H1 (cell line): ENCODE data around the gene P4HA1. TPM values are rescaled to one million over a fixed set of nuclear protein-coding genes. Genes with fewer than 3 reads are reported as not detected.

ENCODE experiments used
- CTCF ChIA-PET: fragments of 300-600 bp; sonication (Branson Sonifier 250); formaldehyde crosslinking; loops from one replicate; lab custom pipeline; 2021; ENCODE audit not compliant: partially characterized antibody; lab: Charles Lee
- POLR2A ChIA-PET: fragments of 300-600 bp; sonication (Branson Sonifier 250); formaldehyde crosslinking; loops from one replicate; lab custom pipeline; 2021; ENCODE audit warnings: inconsistent platforms; ENCODE audit not compliant: partially characterized antibody; lab: Charles Lee
- DNase-seq, 2 experiments: peaks; one replicate each; pipeline versions ENCODE4 v3.0.0 to v3.0.0-alpha.2; 2010 to 2022; ENCODE audit warnings: low spot score in 2 of 2, low read depth in 1 of 2, mixed read lengths in 1 of 2
- FAIRE-seq: peaks from 2 replicates; lab custom pipeline; 2011; peaks lifted over from hg19 to GRCh38; lab: Jason Lieb, UNC
- H2AFZ ChIP-seq: 2 replicates; pipeline ENCODE4 v1.8.1; 2012; ENCODE audit warnings: low read length, inconsistent platforms
- H2AK5ac ChIP-seq: 2 replicates; pipeline ENCODE4 v1.6.1; 2013; ENCODE audit warnings: low read depth, low read length
- H2BK120ac ChIP-seq: replicated peaks from 2 replicates; pipeline ENCODE3; 2013; ENCODE audit warnings: low read depth, low read length, inconsistent platforms
- H2BK12ac ChIP-seq: 2 replicates; pipeline ENCODE4 v1.6.1; 2013; ENCODE audit warnings: low read depth, low read length
- H2BK15ac ChIP-seq: 2 replicates; pipeline ENCODE4 v1.6.1; 2013; ENCODE audit warnings: low read length
- H2BK20ac ChIP-seq: 2 replicates; pipeline ENCODE4 v1.6.1; 2013; ENCODE audit warnings: low read length
- H2BK5ac ChIP-seq: 2 replicates; pipeline ENCODE4 v1.6.1; 2013; ENCODE audit warnings: low read depth, low read length
- H3K14ac ChIP-seq: 2 replicates; pipeline ENCODE4 v1.6.1; 2013; ENCODE audit warnings: inconsistent platforms; ENCODE audit not compliant: insufficient read length
- H3K18ac ChIP-seq: 2 replicates; pipeline ENCODE4 v1.6.1; 2013; ENCODE audit warnings: low read length; ENCODE audit errors: extremely low read depth
- H3K23ac ChIP-seq: 2 replicates; pipeline ENCODE4 v1.6.1; 2013; ENCODE audit warnings: inconsistent platforms; ENCODE audit not compliant: insufficient read length
- H3K23me2 ChIP-seq: 2 replicates; pipeline ENCODE4 v1.6.1; 2013; ENCODE audit warnings: low read depth, low read length
- H3K27ac ChIP-seq: 2 replicates; pipeline ENCODE4 v1.6.1; 2011; ENCODE audit warnings: low read depth, low read length, inconsistent platforms
- H3K27me3 ChIP-seq, 4 experiments: replicated peaks in 1 of 4; 1 replicate in 1 of 4; 2 replicates in 3 of 4; pipeline versions ENCODE4 v1.6.1 to v1.8.1; 2011 to 2013; ENCODE audit warnings: low read length in 3 of 4, mild to moderate bottlenecking in 3 of 4, inconsistent platforms in 2 of 4, mixed read lengths in 2 of 4, moderate library complexity in 1 of 4; ENCODE audit not compliant: control insufficient read depth in 3 of 4, insufficient read depth in 3 of 4; ENCODE audit errors: extremely low read depth in 1 of 4
- H3K36me3 ChIP-seq, 4 experiments: 2 replicates each; pipeline versions ENCODE4 v1.6.1 to v1.8.1; 2011 to 2013; ENCODE audit warnings: mild to moderate bottlenecking in 4 of 4, low read length in 3 of 4, moderate library complexity in 2 of 4, control low read depth in 1 of 4, inconsistent platforms in 1 of 4; ENCODE audit not compliant: insufficient read depth in 4 of 4, control insufficient read depth in 2 of 4
- H3K4ac ChIP-seq: replicated peaks from 2 replicates; pipeline ENCODE3; 2013; ENCODE audit warnings: low read length, low read depth, mixed read lengths, inconsistent platforms; ENCODE audit not compliant: insufficient read length
- H3K4me1 ChIP-seq, 4 experiments: replicated peaks in 1 of 4; 1 replicate in 1 of 4; 2 replicates in 3 of 4; pipeline versions ENCODE4 v1.6.1 to v1.8.1; 2011 to 2013; ENCODE audit warnings: low read length in 3 of 4, inconsistent platforms in 2 of 4, mixed read lengths in 1 of 4; ENCODE audit not compliant: insufficient read depth in 4 of 4, control insufficient read depth in 3 of 4
- H3K4me2 ChIP-seq, 2 experiments: 2 replicates each; pipeline versions ENCODE4 v1.6.1 to v1.8.1; 2011 to 2013; ENCODE audit warnings: low read depth in 2 of 2, low read length in 2 of 2, control low read depth in 1 of 2, inconsistent platforms in 1 of 2, mild to moderate bottlenecking in 1 of 2; ENCODE audit not compliant: insufficient read depth in 1 of 2
- H3K4me3 ChIP-seq, 4 experiments: fragments of 200-600, 300-600 bp in 1 of 4; sonication (generic), shearing (Covaris generic), sonication (Bioruptor Twin) in 1 of 4; 2 replicates each; pipeline versions ENCODE4 v1.5.1 to v1.8.1; 2011 to 2016; ENCODE audit warnings: low read length in 4 of 4, low read depth in 3 of 4, control low read depth in 2 of 4, inconsistent platforms in 2 of 4, mild to moderate bottlenecking in 2 of 4, mixed read lengths in 1 of 4, moderate library complexity in 1 of 4; ENCODE audit not compliant: insufficient read depth in 2 of 4; ENCODE audit errors: extremely low read depth in 1 of 4
- H3K56ac ChIP-seq: replicated peaks from 2 replicates; pipeline ENCODE3; 2013; ENCODE audit warnings: low read depth, mild to moderate bottlenecking, mixed read lengths, low read length, inconsistent platforms; ENCODE audit not compliant: insufficient read length
- H3K79me1 ChIP-seq: 2 replicates; pipeline ENCODE4 v1.6.1; 2013; ENCODE audit warnings: low read depth, low read length, control low read depth
- H3K79me2 ChIP-seq, 2 experiments: 2 replicates each; pipeline versions ENCODE4 v1.6.1 to v1.8.1; 2012 to 2013; ENCODE audit warnings: low read length in 2 of 2, mild to moderate bottlenecking in 2 of 2, inconsistent platforms in 1 of 2; ENCODE audit not compliant: insufficient read depth in 2 of 2, control insufficient read depth in 1 of 2
- H3K9ac ChIP-seq, 4 experiments: replicated peaks in 1 of 4; 1 replicate in 1 of 4; 2 replicates in 3 of 4; pipeline versions ENCODE4 v1.6.1 to v1.8.1; 2011 to 2013; ENCODE audit warnings: low read depth in 3 of 4, low read length in 3 of 4, control low read depth in 2 of 4, mild to moderate bottlenecking in 2 of 4, moderate library complexity in 2 of 4, inconsistent platforms in 1 of 4; ENCODE audit errors: extremely low read depth in 1 of 4
- H3K9me3 ChIP-seq, 2 experiments: 2 replicates each; pipeline versions ENCODE4 v1.6.1 to v1.8.1; 2012 to 2013; ENCODE audit warnings: mild to moderate bottlenecking in 2 of 2, moderate library complexity in 2 of 2, control low read depth in 1 of 2, inconsistent platforms in 1 of 2, low read depth in 1 of 2, low read length in 1 of 2, mixed read lengths in 1 of 2; ENCODE audit not compliant: insufficient read depth in 2 of 2
- H4K20me1 ChIP-seq, 2 experiments: replicated peaks in 1 of 2; 2 replicates each; pipeline versions ENCODE3 to v1.8.1; 2011 to 2013; ENCODE audit warnings: inconsistent platforms in 2 of 2, low read length in 2 of 2, mild to moderate bottlenecking in 1 of 2; ENCODE audit not compliant: insufficient read depth in 2 of 2, control insufficient read depth in 1 of 2
- H4K5ac ChIP-seq: 2 replicates; pipeline ENCODE4 v1.6.1; 2013; ENCODE audit warnings: low read length, low read depth, mixed read lengths, inconsistent platforms; ENCODE audit not compliant: insufficient read length
- H4K8ac ChIP-seq: 2 replicates; pipeline ENCODE4 v1.8.0; 2013; ENCODE audit warnings: mild to moderate bottlenecking, moderate library complexity, low read length, inconsistent platforms; ENCODE audit not compliant: insufficient read depth; ENCODE audit errors: extremely low read depth
- H4K91ac ChIP-seq: replicated peaks from 2 replicates; pipeline ENCODE3; 2013; ENCODE audit warnings: low read length, mixed read lengths, inconsistent platforms; ENCODE audit not compliant: insufficient read length
- SRF ChIP-seq: IDR thresholded peaks from 2 replicates; pipeline ENCODE4 v1.6.1; 2011; ENCODE audit warnings: mild to moderate bottlenecking, low read depth, low read length, moderate library complexity
- WGBS, 2 experiments: shearing (Covaris generic) in 1 of 2; methylation state at CpG; one replicate each; pipeline versions ENCODE4 v1.1.6 to v1.1.7; 2013 to 2015; ENCODE audit warnings: low lambda C conversion rate in 2 of 2, mixed read lengths in 2 of 2, inconsistent platforms in 1 of 2, low coverage in 1 of 2, missing lambda C conversion rate in 1 of 2; ENCODE audit not compliant: insufficient replicate concordance in 2 of 2, insufficient coverage in 1 of 2, insufficient read length in 1 of 2; ENCODE audit errors: extremely low coverage in 1 of 2, missing lambda C conversion rate in 1 of 2; 5-methylcytosine and 5-hydroxymethylcytosine counted together
- polyA plus RNA-seq, 7 experiments: library from polyadenylated mRNA; depleted of rRNA in 3 of 7; stranded (reverse) in 5 of 7; unstranded in 2 of 7; fragments of >200 nt in 5 of 7; fragments of 200-250 nt in 2 of 7; gene quantifications; 1 replicate in 5 of 7; 2 replicates in 1 of 7; 4 replicates in 1 of 7; pipeline versions ENCODE4 v1.2.1 to v1.2.3, GENCODE V29; 2011 to 2013; ENCODE audit warnings: missing spikeins in 2 of 7, mixed read lengths in 2 of 7
- total RNA-seq: library from RNA; stranded (reverse); fragmentation: NEBNext Ultra II Directional; extraction: Animal tissue kit (Norgen Biotek cat#: 25700); gene quantifications from 2 replicates; pipeline ENCODE4 v1.2.1, GENCODE V29; 2021
- TF ChIP-seq, protein P1 (sequence below), 3 experiments: IDR thresholded peaks; 1 replicate in 2 of 3; 2 replicates in 1 of 3; pipeline versions ENCODE4 v1.5.1 to v1.6.1; 2011; ENCODE audit warnings: low read length in 3 of 3, mild to moderate bottlenecking in 3 of 3, inconsistent platforms in 2 of 3, low read depth in 1 of 3, moderate library complexity in 1 of 3; ENCODE audit not compliant: insufficient read depth in 1 of 3; ENCODE audit errors: control extremely low read depth in 1 of 3

Gene P4HA1
- total and polyA plus RNA-seq, 2 of the 8 experiments (the other 6 are each of a cell fraction or from before 2014, with no cell fraction given), result 12.0 to 25.7 TPM

DNA sequence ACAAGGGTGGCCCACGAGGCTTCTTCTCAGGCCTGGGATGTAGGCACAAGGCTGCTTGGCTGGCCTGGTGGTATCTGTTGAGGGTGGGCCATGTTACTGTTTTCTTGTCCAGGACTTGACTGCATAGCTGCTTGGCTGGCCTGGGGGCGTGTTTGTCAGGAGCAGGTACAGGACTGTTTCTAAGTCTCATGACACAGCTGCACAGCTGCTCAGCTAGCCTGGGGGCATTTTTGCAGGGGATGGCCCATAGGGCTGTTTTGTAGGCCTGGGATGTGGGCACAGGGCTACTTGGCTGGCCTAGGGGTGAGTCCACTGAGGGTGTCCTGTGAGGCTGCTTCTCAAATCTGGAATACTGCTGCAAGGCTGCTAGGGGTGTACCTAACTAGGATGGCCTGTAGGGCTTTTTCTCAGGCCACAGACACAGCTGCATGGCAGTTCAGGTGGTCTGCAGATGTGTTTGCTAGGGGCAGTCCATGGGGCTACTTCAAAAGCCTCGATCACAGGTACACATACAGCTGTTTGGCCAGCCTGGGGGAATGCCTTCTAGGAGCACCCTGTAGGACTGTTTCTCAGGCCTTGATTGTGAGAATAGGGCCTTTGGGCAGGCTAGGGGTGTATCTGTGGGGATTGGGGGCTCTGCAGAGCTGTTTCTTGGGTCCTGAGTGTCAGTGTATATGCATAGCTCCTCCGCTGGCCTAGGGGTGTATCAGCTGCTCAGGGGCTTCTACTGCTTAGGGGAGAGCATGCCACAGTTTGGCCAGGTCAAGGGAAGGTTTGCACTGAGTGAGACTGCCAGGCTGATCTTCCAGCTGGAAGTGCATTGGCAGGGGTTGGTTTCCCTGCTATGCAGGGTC, 115.4 kb downstream of the P4HA1 start:
- no peak overlapping the region for H2AFZ ChIP-seq
- H3K18ac ChIP-seq, result no peak overlapping the region
- no peak overlapping the region for H3K27ac ChIP-seq
- H2BK5ac ChIP-seq, result no peak overlapping the region
- no peak overlapping the region for H3K56ac ChIP-seq
- H4K5ac ChIP-seq, result no peak overlapping the region
- H2BK12ac ChIP-seq, result 0 out of 2 replicates have a peak overlapping the region, but pooled peaks have one; percentile 2
- no peak overlapping the region for H3K23ac ChIP-seq
- no peaks in the 10 kb centered on the region for H3K4me1 ChIP-seq
- no peak overlapping the region for H4K8ac ChIP-seq
- no peak overlapping the region for H3K9ac ChIP-seq
- no peak overlapping the region for H2BK15ac ChIP-seq
- no peak overlapping the region for H2BK20ac ChIP-seq
- no peak overlapping the region for H3K4me3 ChIP-seq
- no peak overlapping the region for H3K4me2 ChIP-seq
- WGBS, 2 experiments, result 96% methylated on average over 4 of the region's 4 CpGs; no CpG with 5 or more reads in 1 of the 2 experiments
- no peak overlapping the region for H2AK5ac ChIP-seq
- no peak for FAIRE-seq
- no peak for DNase-seq
- H3K4ac ChIP-seq, result no peak overlapping the region
- H4K20me1 ChIP-seq, result no peaks in the 10 kb centered on the region
- H3K9me3 ChIP-seq, result peaks cover 0 to 15% of the 10 kb centered on the region in 2 experiments; a peak in 1 of 4 replicates
- POLR2A ChIA-PET, result interaction anchor here (0.5 to 0.6 kb wide), 3 partner anchors 17 to 576 kb away, joined by 3 read pairs; no protein-coding TSS in a partner anchor
- CTCF ChIA-PET, result interaction anchor here (0.6 to 1.8 kb wide), 4 partner anchors 10 to 618 kb away, joined by 3 to 6 read pairs (median 3); no protein-coding TSS in a partner anchor
- no peaks in the 10 kb centered on the region for H3K79me2 ChIP-seq
- peaks cover 3% of the 10 kb centered on the region; the same call in 1 of the 2 replicates for H3K23me2 ChIP-seq
- no peak overlapping the region for H2BK120ac ChIP-seq
- H4K91ac ChIP-seq, result no peak overlapping the region
- H3K79me1 ChIP-seq, result no peaks in the 10 kb centered on the region
- no peaks in the 10 kb centered on the region for H3K27me3 ChIP-seq
- no peak overlapping the region for H3K14ac ChIP-seq
- TF ChIP-seq, protein P1, sequence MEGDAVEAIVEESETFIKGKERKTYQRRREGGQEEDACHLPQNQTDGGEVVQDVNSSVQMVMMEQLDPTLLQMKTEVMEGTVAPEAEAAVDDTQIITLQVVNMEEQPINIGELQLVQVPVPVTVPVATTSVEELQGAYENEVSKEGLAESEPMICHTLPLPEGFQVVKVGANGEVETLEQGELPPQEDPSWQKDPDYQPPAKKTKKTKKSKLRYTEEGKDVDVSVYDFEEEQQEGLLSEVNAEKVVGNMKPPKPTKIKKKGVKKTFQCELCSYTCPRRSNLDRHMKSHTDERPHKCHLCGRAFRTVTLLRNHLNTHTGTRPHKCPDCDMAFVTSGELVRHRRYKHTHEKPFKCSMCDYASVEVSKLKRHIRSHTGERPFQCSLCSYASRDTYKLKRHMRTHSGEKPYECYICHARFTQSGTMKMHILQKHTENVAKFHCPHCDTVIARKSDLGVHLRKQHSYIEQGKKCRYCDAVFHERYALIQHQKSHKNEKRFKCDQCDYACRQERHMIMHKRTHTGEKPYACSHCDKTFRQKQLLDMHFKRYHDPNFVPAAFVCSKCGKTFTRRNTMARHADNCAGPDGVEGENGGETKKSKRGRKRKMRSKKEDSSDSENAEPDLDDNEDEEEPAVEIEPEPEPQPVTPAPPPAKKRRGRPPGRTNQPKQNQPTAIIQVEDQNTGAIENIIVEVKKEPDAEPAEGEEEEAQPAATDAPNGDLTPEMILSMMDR (IDR thresholded peaks at IDR 0.05; ENCODE audit: control extremely low read depth in 1 of 3, insufficient read depth in 1 of 3, low read depth in 1 of 3, low read length in 3 of 3), result peak in 1 of 3 experiments; percentile 1; a peak in 1 of 4 replicates
- TF ChIP-seq SRF, result no peak
- TF ChIP-seq, all 59 proteins: peak for 1
- H3K36me3 ChIP-seq, result peaks cover 0 to 2% (median under 1%) of the 10 kb centered on the region in 4 experiments; a peak in 1 of 8 replicates
